Measurements from ENCODE around the gene BNIPL. TPM values are rescaled to one million over a fixed set of nuclear protein-coding genes. Genes with fewer than 3 reads are reported as not detected.

Gene BNIPL
- total and polyA plus RNA-seq, 2 of the 4 experiments (the other 2 are of a cell fraction), result under 0.01 to 0.38 TPM

GRCh38 chr1:150992626-150993025, 43.8 kb upstream of the BNIPL start:
- ATAC-seq (ENCODE audit: low read depth) (no peak), DNase-seq (no peak)
- Histone ChIP-seq H3K18ac (ENCODE audit: low read depth, low read length) (no peak overlapping the region), H2AK5ac (ENCODE audit: low read depth, low read length) (no peak overlapping the region), H3K9ac (ENCODE audit: low read depth, low read length) (no peak overlapping the region), H3K36me3 (ENCODE audit: control insufficient read depth, insufficient read depth, low read length) (peaks cover 11% of the 10 kb centered on the region), H3K14ac (replicated peaks; ENCODE audit: low read depth, low read length) (no peak overlapping the region), H4K20me1 (ENCODE audit: insufficient read depth, low read length) (no peaks in the 10 kb centered on the region), H2BK20ac (ENCODE audit: low read depth, low read length) (no peak overlapping the region), H3K4me3 (ENCODE audit: insufficient read depth, low read depth, low read length) (no peak overlapping the region), H3K9me3 (ENCODE audit: control insufficient read depth, insufficient read depth, low read length) (no peaks in the 10 kb centered on the region), H3K4ac (ENCODE audit: low read depth, low read length) (no peak overlapping the region), H3K4me1 (ENCODE audit: control insufficient read depth, insufficient read depth, low read length) (no peaks in the 10 kb centered on the region), H2BK5ac (ENCODE audit: low read depth, low read length, poor library complexity, severe bottlenecking) (no peak overlapping the region), H3K9me1 (ENCODE audit: insufficient read depth, low read length) (no peaks in the 10 kb centered on the region), H2AK9ac (replicated peaks; ENCODE audit: low read depth, low read length, poor library complexity) (no peak overlapping the region), H4K5ac (ENCODE audit: low read depth, low read length) (no peak overlapping the region), H3K79me1 (ENCODE audit: low read depth in 1 of 2, low read length in 2 of 2) (no peaks in the 10 kb centered on the region), H2AFZ (replicated peaks; ENCODE audit: low read length, poor library complexity) (no peak overlapping the region), H3K27ac (ENCODE audit: insufficient read depth, low read length) (no peak overlapping the region), H2BK15ac (ENCODE audit: low read depth, low read length) (no peak overlapping the region), H2BK120ac (ENCODE audit: low read depth, low read length) (no peak overlapping the region), H3K23ac (ENCODE audit: low read depth, low read length) (no peak overlapping the region), H4K91ac (ENCODE audit: insufficient read depth, low read depth, low read length) (no peak overlapping the region), H4K8ac (ENCODE audit: low read depth in 2 of 2, low read length in 2 of 2) (no peak overlapping the region), H3K4me2 (ENCODE audit: low read depth, low read length) (no peak overlapping the region), H3K27me3 (ENCODE audit: control insufficient read depth, insufficient read depth, low read length) (peaks cover 2% of the 10 kb centered on the region; the same call in 1 of the 2 replicates), H3K56ac (ENCODE audit: extremely low read depth, insufficient read depth, low read length) (no peak overlapping the region)
- WGBS, 2 experiments (ENCODE audit: extremely low coverage in 2 of 2, insufficient read length in 1 of 2), result 88% methylated on average over 2 of the region's 4 CpGs; no CpG with 5 or more reads in 1 of the 2 experiments
- POLR2A ChIA-PET (ENCODE audit: unreplicated experiment), result no interaction called here
- in situ Hi-C loops (cut with MboI; ENCODE audit: low sequenced_read_pairs), result no loop called here
- TF ChIP-seq MAFK (IDR thresholded peaks at IDR 0.05; ENCODE audit: low read depth, low read length) (no peak), ELK1 (IDR thresholded peaks at IDR 0.05; ENCODE audit: borderline replicate concordance, low read depth, low read length) (no peak), RFX5 (IDR thresholded peaks at IDR 0.05; ENCODE audit: low read depth, low read length) (no peak), NFE2L2 (IDR thresholded peaks at IDR 0.05; ENCODE audit: low read depth, low read length) (no peak), POLR2A (IDR thresholded peaks at IDR 0.05; ENCODE audit: low read depth, low read length) (no peak), CTCF (conservative IDR thresholded peaks at IDR 0.05; ENCODE audit: low read depth, low read length) (no peak), RAD21 (IDR thresholded peaks at IDR 0.05; ENCODE audit: low read length) (no peak), MXI1 (IDR thresholded peaks at IDR 0.05; ENCODE audit: borderline replicate concordance, low read depth, low read length) (no peak), RCOR1 (IDR thresholded peaks at IDR 0.05; ENCODE audit: insufficient replicate concordance, low read length) (no peak), CHD1 (IDR thresholded peaks at IDR 0.05; ENCODE audit: low read depth, low read length) (no peak), MAZ (IDR thresholded peaks at IDR 0.05; ENCODE audit: borderline replicate concordance, low read depth, low read length) (no peak), BHLHE40 (IDR thresholded peaks at IDR 0.05; ENCODE audit: low read depth, low read length) (no peak), SMC3 (IDR thresholded peaks at IDR 0.05; ENCODE audit: low read depth, low read length) (no peak), CEBPB (IDR thresholded peaks at IDR 0.05; ENCODE audit: low read depth, low read length) (no peak), FOS (IDR thresholded peaks at IDR 0.05; ENCODE audit: low read depth, low read length) (no peak), USF2 (IDR thresholded peaks at IDR 0.05; ENCODE audit: low read depth, low read length) (no peak)
- dilution Hi-C loops (cut with HindIII; ENCODE audit: low sequenced_read_pairs, unreplicated experiment), result no loop called here
- BruUV-seq (replicated peaks), result no TSS peak
- CTCF ChIA-PET, result no interaction called here
- intact Hi-C loops (cut with micrococcal nuclease), result no loop called here
